K562 (cell line): ENCODE results near the gene PELI2. TPM values are rescaled to one million over a fixed set of nuclear protein-coding genes. Genes with fewer than 3 reads are reported as not detected.

Experiments
- ATAC-seq: fragments of 200-7000 bp; cut with Tn5 transposase; 3 replicates; pipeline ENCODE4 v1.9.1; 2020; ENCODE audit warnings: moderate library complexity
- BruUV-seq: library from RNA; stranded (reverse); fragments of 400-500 nt; replicated peaks from 2 replicates; lab custom pipeline; 2021; lab: Mats Ljungman, UMichigan
- CTCF ChIA-PET: fragments of 300-600 bp; formaldehyde crosslinking; extraction: SDS; loops from one replicate; lab custom pipeline; 2021; ENCODE audit warnings: low intra/inter-chr PET ratio; lab: Yijun Ruan, JAX
- POLR2A ChIA-PET: fragments of 300-600, 350-650 bp; sonication (Branson Sonifier 250); formaldehyde crosslinking; extraction: SDS; loops from one replicate; lab custom pipeline; 2021; ENCODE audit warnings: antibody characterized with exemption, inconsistent platforms; lab: Yijun Ruan, JAX
- DNase-seq, 4 experiments: peaks; one replicate each; pipeline versions ENCODE4 v3.0.0 to v3.0.0-alpha.2; 2011 to 2018; ENCODE audit warnings: low spot score in 3 of 4, mixed read lengths in 3 of 4; ENCODE audit errors: extremely low read depth in 1 of 4
- FAIRE-seq: peaks from 2 replicates; lab custom pipeline; 2011; peaks lifted over from hg19 to GRCh38; lab: Jason Lieb, UNC
- H2AFZ ChIP-seq: 2 replicates; pipeline ENCODE4 v1.6.0; 2011; ENCODE audit warnings: low read depth, low read length, control low read depth, inconsistent platforms
- H3K27ac ChIP-seq: fragments of 200-600 bp; 3 replicates; pipeline ENCODE4 v1.8.0; 2011; ENCODE audit warnings: low read depth, mild to moderate bottlenecking, control low read depth, inconsistent platforms, low read length, moderate library complexity, mixed read lengths; ENCODE audit errors: extremely low read depth
- H3K27me3 ChIP-seq, 2 experiments: fragments of 300-600 bp in 1 of 2; 2 replicates in 1 of 2; 3 replicates in 1 of 2; pipeline versions ENCODE4 v1.6.0 to v1.8.0; 2011; ENCODE audit warnings: inconsistent platforms in 2 of 2, low read length in 2 of 2, mild to moderate bottlenecking in 1 of 2, mixed read lengths in 1 of 2, moderate library complexity in 1 of 2; ENCODE audit not compliant: control insufficient read depth in 2 of 2, insufficient read depth in 2 of 2
- H3K36me3 ChIP-seq: fragments of 300-600 bp; 3 replicates; pipeline ENCODE4 v1.8.0; 2011; ENCODE audit warnings: mild to moderate bottlenecking, low read length, inconsistent platforms; ENCODE audit not compliant: control insufficient read depth, insufficient read depth
- H3K4me1 ChIP-seq, 2 experiments: fragments of 200-600 bp in 1 of 2; replicated peaks in 1 of 2; 2 replicates in 1 of 2; 3 replicates in 1 of 2; pipeline versions ENCODE4 v1.5.1 to v1.8.0; 2011; ENCODE audit warnings: inconsistent platforms in 2 of 2, low read length in 2 of 2, mild to moderate bottlenecking in 1 of 2, mixed read lengths in 1 of 2, moderate library complexity in 1 of 2; ENCODE audit not compliant: control insufficient read depth in 2 of 2, insufficient read depth in 2 of 2
- H3K4me2 ChIP-seq: 2 replicates; pipeline ENCODE4 v1.6.1; 2011; ENCODE audit warnings: low read length, control low read depth, inconsistent platforms, mixed read lengths; ENCODE audit not compliant: insufficient read depth
- H3K4me3 ChIP-seq: fragments of 200-600 bp; sonication (generic), shearing (Covaris generic); 2 replicates; pipeline ENCODE4 v1.5.1; 2016; ENCODE audit warnings: control low read depth, inconsistent platforms
- H3K79me2 ChIP-seq: fragments of 200-600 bp; 3 replicates; pipeline ENCODE4 v1.8.0; 2011; ENCODE audit warnings: low read length, inconsistent platforms; ENCODE audit not compliant: control insufficient read depth, insufficient read depth
- H3K9ac ChIP-seq, 2 experiments: 2 replicates each; pipeline versions ENCODE4 v1.6.0 to v1.6.1; 2011; ENCODE audit warnings: low read depth in 2 of 2, low read length in 2 of 2, control low read depth in 1 of 2, inconsistent platforms in 1 of 2, mild to moderate bottlenecking in 1 of 2, mixed read lengths in 1 of 2; ENCODE audit not compliant: insufficient read depth in 1 of 2
- H3K9me1 ChIP-seq: one replicate; pipeline ENCODE4 v1.6.0; 2011; ENCODE audit warnings: inconsistent platforms, mild to moderate bottlenecking, low read length, moderate library complexity; ENCODE audit not compliant: control insufficient read depth, insufficient read depth
- H3K9me3 ChIP-seq: replicated peaks from 2 replicates; pipeline ENCODE4 v1.5.1; 2011; ENCODE audit warnings: low read depth, low read length, inconsistent platforms; ENCODE audit not compliant: control insufficient read depth, insufficient read depth
- H4K20me1 ChIP-seq: replicated peaks from 2 replicates; pipeline ENCODE4 v1.6.1; 2011; ENCODE audit warnings: low read length, inconsistent platforms, mixed read lengths; ENCODE audit not compliant: control insufficient read depth, insufficient read depth
- ETV1 ChIP-seq: fragments of 450-650 bp; conservative IDR thresholded peaks from 2 replicates; pipeline ENCODE4 v1.6.1; 2016; ENCODE audit warnings: missing genetic modification characterization, control low read depth, low read depth, missing compliant biosample characterization
- ILK ChIP-seq: fragments of 450-650 bp; IDR thresholded peaks from 2 replicates; pipeline ENCODE4 v1.6.1; 2016; ENCODE audit warnings: missing genetic modification characterization, low read depth, mild to moderate bottlenecking, missing compliant biosample characterization, moderate library complexity, borderline replicate concordance
- KLF1 ChIP-seq: fragments of 450-650 bp; IDR thresholded peaks from 2 replicates; pipeline ENCODE4 v1.6.1; 2016; ENCODE audit warnings: missing genetic modification characterization, missing compliant biosample characterization
- KLF13 ChIP-seq: fragments of 450-650 bp; IDR thresholded peaks from 2 replicates; pipeline ENCODE4 v1.6.1; 2016; ENCODE audit warnings: missing genetic modification characterization, low read depth, mild to moderate bottlenecking, missing compliant biosample characterization, moderate library complexity, borderline replicate concordance
- ZNF586 ChIP-seq: fragments of 450-650 bp; formaldehyde crosslinking; conservative IDR thresholded peaks from 2 replicates; pipeline ENCODE4 v1.4.0; 2020; ENCODE audit warnings: mild to moderate bottlenecking, moderate library complexity
- ZNF717 ChIP-seq: fragments of 250-450 bp; sonication (Bioruptor Pico); IDR thresholded peaks from 2 replicates; pipeline ENCODE4 v1.5.0; 2021
- WGBS: fragments of 100-300 bp; shearing (Covaris generic); methylation state at CpG from one replicate; pipeline ENCODE4 v1.1.6; 2016; ENCODE audit warnings: low coverage, mixed read lengths; ENCODE audit not compliant: insufficient coverage; ENCODE audit errors: missing lambda C conversion rate; 5-methylcytosine and 5-hydroxymethylcytosine counted together
- in situ Hi-C: fragments of 300-500 bp; cut with MboI; formaldehyde crosslinking; loops from 4 replicates; pipeline ENCODE4 v1.15.0; 2018; ENCODE audit warnings: inconsistent platforms, mixed read lengths
- intact Hi-C: fragments of 100-400 bp; cut with micrococcal nuclease; formaldehyde crosslinking; loops from 2 replicates; pipeline ENCODE4 v1.14.2; 2022
- polyA plus RNA-seq, 8 experiments: library from polyadenylated mRNA; depleted of rRNA in 4 of 8; stranded (reverse) in 5 of 8; unstranded in 3 of 8; fragments of >200 nt; fragmentation: Nextera tagmentation in 2 of 8; fragmentation: Illumina TruSeq in 1 of 8; extraction: Ambion mirVana in 2 of 8; extraction: Trizol in 1 of 8; gene quantifications; 2 replicates each; pipeline versions ENCODE4 v1.2.1 to v1.2.3, GENCODE V29; 2011 to 2014; ENCODE audit warnings: inconsistent platforms in 1 of 8, missing spikeins in 1 of 8
- total RNA-seq, 7 experiments: library from RNA; depleted of rRNA in 6 of 7; stranded (reverse); fragments of >200 nt in 6 of 7; fragmentation: Illumina TruSeq in 2 of 7; extraction: Trizol in 2 of 7; gene quantifications; 2 replicates each; pipeline versions ENCODE4 v1.2.1 to v1.2.3, GENCODE V29; 2011 to 2021; ENCODE audit warnings: low replicate concordance in 1 of 7

Gene PELI2
- total and polyA plus RNA-seq, 9 of the 15 experiments (the other 6 are each of a cell fraction or from before 2014, with no cell fraction given), result 0.20 to 1.5 (median 0.44) TPM

DNA sequence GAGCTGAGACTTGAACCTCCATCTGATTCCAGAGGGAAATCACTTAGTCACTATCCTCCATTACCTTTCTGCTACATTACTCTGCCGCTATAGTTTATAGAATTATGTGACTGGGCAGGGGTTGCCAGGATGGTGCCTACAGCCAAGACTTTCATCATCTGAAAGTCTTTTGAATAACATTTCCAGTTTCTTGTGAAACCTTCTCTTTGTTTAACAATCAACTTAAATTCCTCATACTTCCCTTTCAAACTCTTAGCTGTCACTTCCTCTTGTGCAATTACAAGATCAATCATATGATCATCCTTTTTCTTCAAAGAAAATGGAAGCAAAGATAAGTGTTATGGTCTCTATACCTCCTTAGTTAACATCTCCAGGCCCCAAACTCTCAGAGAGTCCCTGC is 25.4 kb upstream of the PELI2 start:
- Histone ChIP-seq H3K4me1 (no peaks in the 10 kb centered on the region), H3K27me3 (peaks cover 0 to 2% of the 10 kb centered on the region in 2 experiments; a peak in 1 of 5 replicates), H3K9me1 (no peaks in the 10 kb centered on the region), H2AFZ (no peak overlapping the region), H3K9me3 (no peaks in the 10 kb centered on the region), H3K36me3 (no peaks in the 10 kb centered on the region), H3K4me2 (no peak overlapping the region), H3K27ac (no peak overlapping the region), H3K79me2 (no peaks in the 10 kb centered on the region), H4K20me1 (no peaks in the 10 kb centered on the region), H3K9ac (no peak overlapping the region), H3K4me3 (no peak overlapping the region)
- TF ChIP-seq ILK, result no peak
- ChIA-PET CTCF (no interaction called here), POLR2A (no interaction called here)
- WGBS, result 0% methylated on average over 1 of the region's 1 CpG
- no peak for FAIRE-seq
- no TSS peak for BruUV-seq
- no peak for DNase-seq
- no peak for ATAC-seq
- in situ Hi-C loops (no loop called here), intact Hi-C loops (no loop called here)

DNA sequence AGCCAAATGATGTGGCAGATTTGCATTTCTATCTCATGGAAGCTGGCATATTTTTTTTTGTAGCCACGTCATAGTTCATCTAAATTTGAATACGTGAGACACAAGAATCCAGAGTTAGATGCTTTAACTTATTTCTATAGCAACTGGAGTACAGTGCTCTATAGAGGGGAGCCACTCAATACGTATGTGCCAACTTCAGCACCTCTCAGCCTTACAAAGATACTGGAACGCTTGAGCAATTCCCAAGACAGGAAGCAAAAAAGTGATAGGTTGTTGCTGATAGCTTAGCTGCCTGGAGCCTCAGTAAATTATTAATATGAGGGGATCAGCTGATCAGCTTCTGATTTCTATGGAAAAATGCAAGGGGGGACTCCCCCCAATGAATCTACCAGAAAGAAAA is 24.1 kb upstream of the PELI2 start:
- WGBS, result 2% methylated on average over 4 of the region's 4 CpGs
- Histone ChIP-seq H3K9me3 (no peaks in the 10 kb centered on the region), H3K4me3 (no peak overlapping the region), H3K9me1 (no peaks in the 10 kb centered on the region), H3K36me3 (no peaks in the 10 kb centered on the region), H2AFZ (no peak overlapping the region), H3K27me3 (no peaks in the 10 kb centered on the region), H3K27ac (no peak overlapping the region), H3K4me1 (no peaks in the 10 kb centered on the region), H4K20me1 (no peaks in the 10 kb centered on the region), H3K4me2 (no peak overlapping the region), H3K79me2 (no peaks in the 10 kb centered on the region), H3K9ac (no peak overlapping the region)
- TF ChIP-seq ZNF717 (CRISPR knock-in tag) (no peak), ZNF586 (CRISPR knock-in tag) (no peak), KLF1 (tag) (no peak), ETV1 (tag) (no peak), KLF13 (tag) (no peak)
- ChIA-PET POLR2A (no interaction called here), CTCF (no interaction called here)
- intact Hi-C loops (no loop called here), in situ Hi-C loops (no loop called here)
- no peak for DNase-seq
- no peak for FAIRE-seq
- BruUV-seq, result no TSS peak
- no peak for ATAC-seq
